Peyer's patch (tissue), 4 donors: ENCODE data around the gene E2F8. TPM values are rescaled to one million over a fixed set of nuclear protein-coding genes. Genes with fewer than 3 reads are reported as not detected.
"Not testable (repeated sequence)": the region's sequence is repeated elsewhere in the genome, so short reads cannot be mapped to it uniquely, and the experiment has no call there.

Experiments used
- DNase-seq, 3 donors: peaks; one replicate each; pipeline ENCODE4 v3.0.0-alpha.2; 2017 to 2019
- H3K27ac ChIP-seq, 4 donors: fragments of 200-600 bp; sonication (generic); one replicate each; pipeline ENCODE4 v1.5.1; 2016 to 2019
- H3K27me3 ChIP-seq, 2 donors: fragments of 200-600 bp; sonication (generic); one replicate each; pipeline ENCODE4 v1.5.1; 2019
- H3K36me3 ChIP-seq, 3 donors: fragments of 200-600 bp; sonication (generic); one replicate each; pipeline ENCODE4 v1.5.1; 2016 to 2019
- H3K4me1 ChIP-seq, 4 donors: fragments of 200-600 bp; sonication (generic); one replicate each; pipeline ENCODE4 v1.5.1; 2016 to 2019
- H3K4me3 ChIP-seq, 4 donors: fragments of 200-600 bp; sonication (generic); 1 replicate in 3 of 4; 2 replicates in 1 of 4; pipeline ENCODE4 v1.5.1; 2016 to 2019; ENCODE audit warnings: mild to moderate bottlenecking in 1 of 4
- H3K9me3 ChIP-seq, 4 donors: fragments of 200-600 bp; sonication (generic); one replicate each; pipeline ENCODE4 v1.5.1; 2016 to 2019; ENCODE audit warnings: mild to moderate bottlenecking in 1 of 4
- POLR2A ChIP-seq, 2 donors: fragments of 450-650 bp; IDR thresholded peaks; one replicate each; pipeline ENCODE4 v1.5.1; 2017; ENCODE audit warnings: antibody characterized with exemption in 2 of 2, mild to moderate bottlenecking in 2 of 2, moderate library complexity in 2 of 2
- total RNA-seq, 4 donors: library from RNA; depleted of rRNA; stranded (reverse); fragments of >200 nt; gene quantifications; one replicate each; pipeline ENCODE4 v1.1.0, GENCODE V29; 2016
- TF ChIP-seq, protein P1 (sequence below), 6 experiments: fragments of 450-650 bp in 4 of 6; fragments of 200-600 bp in 2 of 6; sonication (generic) in 1 of 6; IDR thresholded peaks; one replicate each; pipeline ENCODE4 v1.5.1; 2017 to 2019; ENCODE audit warnings: antibody characterized with exemption in 6 of 6, mild to moderate bottlenecking in 3 of 6, moderate library complexity in 1 of 6

The E2F8 gene
- total RNA-seq, 4 donors from 2014 or later: 1.5 to 14.9 (median 6.0) TPM

DNA sequence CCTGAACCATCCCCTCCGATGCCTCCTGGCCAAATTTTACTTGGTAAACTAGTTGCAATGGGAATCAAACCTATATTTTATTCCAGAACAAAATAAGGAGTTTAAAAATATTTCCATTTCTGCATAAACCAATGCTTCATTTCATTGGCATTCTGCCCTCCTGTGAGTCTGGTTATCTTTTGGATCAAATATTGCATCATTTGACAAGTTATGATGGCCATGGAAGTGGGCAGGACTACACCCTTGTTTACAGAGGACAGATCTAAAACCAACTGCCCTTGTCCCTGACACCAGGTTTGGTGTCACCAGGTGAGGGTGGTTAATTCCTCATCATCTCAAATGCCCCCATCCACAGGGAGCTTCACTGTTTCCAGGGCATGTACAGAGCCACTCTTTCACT lies 28.2 kb upstream of the E2F8 start:
- DNase-seq: no peak
- Histone ChIP-seq H3K4me1 (no peaks in the 10 kb centered on the region), H3K27me3 (no peaks in the 10 kb centered on the region), H3K4me3 (no peak overlapping the region), H3K36me3 (no peaks in the 10 kb centered on the region), H3K27ac (no peak overlapping the region), H3K9me3 (no peaks in the 10 kb centered on the region)
- TF ChIP-seq, protein P1, sequence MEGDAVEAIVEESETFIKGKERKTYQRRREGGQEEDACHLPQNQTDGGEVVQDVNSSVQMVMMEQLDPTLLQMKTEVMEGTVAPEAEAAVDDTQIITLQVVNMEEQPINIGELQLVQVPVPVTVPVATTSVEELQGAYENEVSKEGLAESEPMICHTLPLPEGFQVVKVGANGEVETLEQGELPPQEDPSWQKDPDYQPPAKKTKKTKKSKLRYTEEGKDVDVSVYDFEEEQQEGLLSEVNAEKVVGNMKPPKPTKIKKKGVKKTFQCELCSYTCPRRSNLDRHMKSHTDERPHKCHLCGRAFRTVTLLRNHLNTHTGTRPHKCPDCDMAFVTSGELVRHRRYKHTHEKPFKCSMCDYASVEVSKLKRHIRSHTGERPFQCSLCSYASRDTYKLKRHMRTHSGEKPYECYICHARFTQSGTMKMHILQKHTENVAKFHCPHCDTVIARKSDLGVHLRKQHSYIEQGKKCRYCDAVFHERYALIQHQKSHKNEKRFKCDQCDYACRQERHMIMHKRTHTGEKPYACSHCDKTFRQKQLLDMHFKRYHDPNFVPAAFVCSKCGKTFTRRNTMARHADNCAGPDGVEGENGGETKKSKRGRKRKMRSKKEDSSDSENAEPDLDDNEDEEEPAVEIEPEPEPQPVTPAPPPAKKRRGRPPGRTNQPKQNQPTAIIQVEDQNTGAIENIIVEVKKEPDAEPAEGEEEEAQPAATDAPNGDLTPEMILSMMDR (IDR thresholded peaks at IDR 0.05): no peak
- TF ChIP-seq POLR2A (IDR thresholded peaks at IDR 0.05): no peak

DNA sequence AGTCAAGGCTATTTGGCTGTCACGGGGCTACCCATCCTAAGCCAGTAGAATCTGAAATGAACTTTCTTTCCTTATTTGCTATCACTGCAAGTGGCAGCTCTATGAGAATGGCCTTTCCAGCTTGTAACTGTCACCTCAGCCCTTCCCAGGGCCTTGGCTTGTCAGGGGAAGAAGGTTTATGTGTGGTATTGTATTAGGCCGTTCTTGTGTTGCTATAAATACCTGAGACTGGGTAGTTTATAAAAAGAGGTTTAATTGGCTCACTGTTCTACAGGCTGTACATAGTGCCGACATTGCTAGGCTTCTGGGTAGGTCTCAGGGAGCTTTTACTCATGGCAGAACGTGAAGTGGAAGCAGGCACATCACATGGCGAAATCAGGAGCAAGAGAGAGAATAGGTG lies 26.8 kb upstream of the E2F8 start:
- H3K4me1 ChIP-seq: no peaks in the 10 kb centered on the region
- no peak overlapping the region for H3K4me3 ChIP-seq
- no peaks in the 10 kb centered on the region for H3K36me3 ChIP-seq
- H3K27ac ChIP-seq: no peak overlapping the region
- no peaks in the 10 kb centered on the region for H3K9me3 ChIP-seq
- no peaks in the 10 kb centered on the region for H3K27me3 ChIP-seq
- DNase-seq: no peak
- TF ChIP-seq POLR2A (IDR thresholded peaks at IDR 0.05): no peak
- TF ChIP-seq, protein P1 (IDR thresholded peaks at IDR 0.05): no peak

DNA sequence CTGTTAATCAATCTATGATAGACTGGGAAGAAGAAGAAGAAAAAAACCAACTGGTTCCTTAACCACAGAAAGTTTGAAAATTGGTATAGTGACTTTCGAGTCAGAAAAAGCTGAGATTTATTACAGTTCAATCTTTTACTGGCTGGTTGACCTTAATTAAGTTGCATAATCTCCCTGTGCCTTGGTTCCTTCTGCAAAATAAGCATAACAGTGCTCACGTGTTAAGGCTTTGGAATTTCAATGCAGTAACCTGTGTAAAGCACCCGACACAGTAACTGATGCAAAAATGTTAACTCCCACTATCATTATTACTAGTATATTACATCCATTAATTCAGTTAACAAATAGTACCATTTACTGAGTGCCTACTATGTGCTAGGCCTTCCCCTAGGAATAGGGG lies 22.6 kb upstream of the E2F8 start:
- Histone ChIP-seq H3K4me1 (peaks cover 0 to 4% (median 0%) of the 10 kb centered on the region in 4 donors), H3K27me3 (no peaks in the 10 kb centered on the region), H3K4me3 (no peak overlapping the region), H3K27ac (no peak overlapping the region), H3K9me3 (no peaks in the 10 kb centered on the region), H3K36me3 (no peaks in the 10 kb centered on the region)
- DNase-seq: no peak
- TF ChIP-seq, protein P1 (IDR thresholded peaks at IDR 0.05): no peak
- no peak for TF ChIP-seq POLR2A (IDR thresholded peaks at IDR 0.05)

DNA sequence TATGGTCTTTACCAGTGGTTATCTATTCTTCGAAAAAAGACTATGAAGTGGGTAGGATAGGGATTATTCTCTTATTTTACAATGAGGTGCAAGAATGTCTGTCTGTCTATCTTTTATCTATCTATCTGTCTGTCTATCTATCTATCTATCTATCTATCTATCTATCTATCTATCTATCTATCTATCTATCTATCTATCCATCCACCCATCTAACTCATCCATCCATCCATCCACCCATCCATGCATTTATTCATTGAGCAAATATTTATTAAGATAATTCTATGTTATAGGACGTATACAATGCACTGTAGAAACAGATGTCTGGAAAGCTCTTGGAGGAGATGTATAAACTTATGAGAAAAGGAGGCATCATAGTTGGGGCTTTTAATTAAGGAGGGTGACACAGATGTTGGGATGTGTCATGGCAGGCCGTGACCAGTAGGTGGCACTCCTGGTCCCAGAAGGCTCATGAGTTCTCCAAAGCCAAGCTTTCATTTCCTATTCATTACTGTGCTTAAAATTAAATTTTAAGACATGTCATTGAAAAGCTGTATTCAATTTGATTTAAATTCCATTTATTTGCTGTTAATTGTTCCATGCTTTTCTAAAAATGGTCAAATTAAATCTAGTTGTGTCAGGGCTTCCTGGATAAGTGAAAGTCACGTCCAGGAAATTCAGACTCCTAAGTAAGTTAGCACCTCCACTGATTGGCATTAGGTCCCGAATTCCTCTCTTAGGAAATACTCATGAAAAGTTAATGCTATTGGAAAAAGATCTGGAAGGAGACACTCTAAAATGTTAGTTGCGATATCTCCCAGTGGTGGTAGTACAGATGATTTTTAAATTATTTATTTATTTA lies 19.0 kb upstream of the E2F8 start:
- TF ChIP-seq, protein P1 (IDR thresholded peaks at IDR 0.05): peak; percentile 70 to 86 (median 78)
- TF ChIP-seq POLR2A (IDR thresholded peaks at IDR 0.05): no peak
- no peaks in the 10 kb centered on the region for H3K9me3 ChIP-seq
- peaks cover 0 to 4% (median 0%) of the 10 kb centered on the region in 4 donors for H3K4me1 ChIP-seq
- H3K36me3 ChIP-seq: no peaks in the 10 kb centered on the region
- H3K27me3 ChIP-seq: no peaks in the 10 kb centered on the region
- no peak overlapping the region for H3K27ac ChIP-seq
- H3K4me3 ChIP-seq: peak overlapping the region in 1 of 4 donors; percentile 40
- peak; percentile 60 to 87 (median 73) for DNase-seq

DNA sequence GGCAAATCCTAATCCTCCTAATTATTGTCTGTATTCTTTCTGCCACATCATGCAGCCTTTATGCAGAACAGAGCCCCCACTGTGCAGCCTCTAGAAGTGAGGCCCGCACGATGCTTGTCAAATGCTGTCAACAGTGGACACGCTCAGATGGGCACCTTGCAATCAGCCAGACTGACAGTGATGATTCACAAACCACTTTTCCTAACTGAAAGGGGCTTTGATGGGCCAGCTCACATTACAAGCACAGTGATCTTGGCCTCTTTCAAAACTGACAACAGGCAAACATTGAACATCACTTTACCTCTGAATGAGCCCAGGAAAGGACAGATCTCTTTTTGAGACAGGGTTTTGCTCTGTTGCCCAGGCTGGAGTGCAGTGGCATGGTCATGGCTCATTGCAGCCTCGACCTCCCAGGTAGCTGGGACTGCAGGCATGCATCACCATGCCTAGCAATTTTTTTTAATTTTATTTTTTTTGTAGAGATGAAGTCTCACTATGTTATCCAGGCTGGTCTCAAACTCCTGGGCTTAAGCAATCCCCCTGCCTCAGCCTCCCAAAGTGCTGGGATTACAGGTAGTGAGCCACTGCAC lies 18.0 kb upstream of the E2F8 start:
- no peaks in the 10 kb centered on the region for H3K36me3 ChIP-seq
- peaks cover 0 to 4% (median 0%) of the 10 kb centered on the region in 4 donors for H3K4me1 ChIP-seq
- H3K9me3 ChIP-seq: no peaks in the 10 kb centered on the region
- H3K4me3 ChIP-seq: no peak overlapping the region
- no peak for DNase-seq
- no peaks in the 10 kb centered on the region for H3K27me3 ChIP-seq
- TF ChIP-seq POLR2A (IDR thresholded peaks at IDR 0.05): no peak
- H3K27ac ChIP-seq: no peak overlapping the region

DNA sequence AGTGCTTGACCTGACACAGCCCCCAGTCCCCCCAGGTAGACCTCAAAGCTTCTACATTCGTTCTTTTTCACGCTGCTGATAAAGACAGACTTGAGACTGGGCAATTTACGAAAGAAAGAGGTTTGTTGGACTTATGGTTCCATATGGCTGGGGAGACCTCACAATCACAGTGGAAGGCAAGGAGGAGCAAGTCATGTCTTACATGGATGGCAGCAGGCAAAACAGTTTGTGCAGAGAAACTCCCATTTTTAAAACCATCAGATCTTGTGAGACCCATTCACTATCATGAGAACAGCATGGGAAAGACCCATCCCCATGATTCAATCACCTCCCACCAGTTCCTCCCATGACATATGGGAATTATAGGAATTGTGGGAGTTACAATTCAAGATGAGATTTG lies 13.7 kb upstream of the E2F8 start:
- DNase-seq, H3K9me3 ChIP-seq, H3K4me3 ChIP-seq, H3K36me3 ChIP-seq, H3K27me3 ChIP-seq, H3K4me1 ChIP-seq, H3K27ac ChIP-seq: not testable (repeated sequence)
